Measurements from ENCODE around the gene RPUSD4.

The RPUSD4 gene

DNA sequence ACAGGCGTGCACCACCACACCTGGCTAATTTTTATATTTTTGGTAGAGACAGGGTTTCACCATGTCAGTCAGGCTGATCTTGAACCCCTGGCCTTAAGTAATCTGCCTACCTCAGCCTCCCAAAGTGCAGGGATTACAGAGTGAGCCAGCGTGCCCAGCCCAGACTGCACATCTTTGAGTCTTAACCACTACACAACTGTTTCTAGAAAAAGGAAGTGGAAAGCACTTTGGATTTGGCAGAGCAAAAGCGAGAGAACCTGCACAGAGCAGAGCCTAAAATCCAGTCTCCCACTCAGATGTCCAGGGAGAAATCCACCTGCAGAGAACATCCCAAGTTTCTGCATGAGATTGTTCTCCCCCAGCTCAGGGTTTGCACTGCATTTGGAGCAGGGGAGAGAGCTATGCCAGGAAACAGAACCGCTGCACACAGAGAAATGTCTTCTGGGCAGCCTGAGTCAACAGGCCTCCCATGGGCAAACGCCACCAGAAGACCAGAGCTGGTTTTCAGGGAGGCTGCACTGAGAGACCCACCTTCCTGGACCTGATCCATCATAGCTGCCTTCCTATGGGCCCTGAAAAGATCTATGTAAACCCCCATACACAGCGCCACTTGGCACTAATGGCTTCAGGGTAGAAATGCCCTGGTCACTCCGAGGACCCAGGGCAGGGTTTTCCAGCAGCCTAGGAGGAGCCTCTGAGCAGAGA is 54.0 kb downstream of the RPUSD4 start:
- no peak for DNase-seq (ENCODE audit: low read depth in 2 of 2)

DNA sequence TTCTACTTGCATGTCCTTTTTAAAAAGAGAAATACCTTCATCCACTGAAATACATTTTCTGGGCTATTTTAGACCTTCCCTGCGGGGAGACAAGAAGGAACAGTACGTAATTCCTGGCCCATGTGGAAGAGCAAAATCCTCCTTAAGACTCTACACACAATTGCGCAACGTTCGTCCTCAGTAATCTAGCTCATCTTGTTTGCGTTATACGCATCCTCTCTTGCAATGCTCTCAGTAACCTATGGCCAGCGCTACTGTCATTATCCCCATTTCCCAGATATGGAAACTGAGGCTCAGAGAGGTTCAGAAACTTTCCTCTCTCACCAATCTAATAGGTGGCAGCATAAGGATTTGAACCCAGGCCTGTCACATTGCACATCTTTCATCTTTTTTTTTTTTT is 54.6 kb downstream of the RPUSD4 start:
- DNase-seq (ENCODE audit: low read depth in 2 of 2), result no peak

DNA sequence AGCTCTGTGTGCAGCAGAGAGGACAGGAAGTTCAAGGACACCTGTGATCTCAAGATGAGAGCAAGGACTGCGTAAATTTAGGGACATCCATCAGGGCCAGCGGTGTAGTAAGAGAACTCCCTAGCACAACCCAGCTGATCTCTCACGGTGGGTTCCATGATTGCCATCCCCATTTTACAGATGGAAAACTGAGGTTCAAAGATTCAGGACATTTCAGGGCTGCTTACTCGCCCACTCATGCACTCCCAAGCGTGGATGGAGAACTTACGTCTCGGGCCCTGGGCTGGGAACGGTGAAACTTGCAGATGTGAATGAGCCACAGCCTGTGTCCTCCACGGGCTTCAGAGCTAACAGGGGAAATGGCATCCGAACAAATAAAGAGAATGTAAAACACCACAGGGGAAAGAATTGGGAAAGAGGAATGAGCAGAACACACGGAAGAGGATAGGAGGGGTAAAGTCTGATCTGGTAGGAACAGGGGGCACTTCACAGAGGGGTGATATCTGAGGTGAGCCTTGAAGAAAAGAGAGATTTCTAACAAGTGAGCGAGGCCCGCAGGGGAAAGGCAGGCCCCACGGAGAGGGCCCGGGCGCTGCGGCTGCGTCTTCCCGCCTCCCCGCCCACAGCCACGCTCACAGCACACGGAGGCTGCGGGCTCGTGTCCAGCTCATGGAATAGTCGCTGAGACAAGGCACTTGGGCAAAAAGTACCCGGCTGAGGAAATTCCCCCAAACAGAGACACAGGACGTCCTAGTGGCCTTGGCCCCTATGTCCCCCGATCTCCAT is 55.9 kb downstream of the RPUSD4 start:
- DNase-seq (ENCODE audit: low read depth in 2 of 2), result no peak

- DNase-seq (ENCODE audit: low read depth in 2 of 2), result no peak
These were observed 56.8 kb downstream of the RPUSD4 start for GRCh38 chr11:126154691-126155090.

- DNase-seq (ENCODE audit: low read depth in 2 of 2), result no peak
These were observed 57.5 kb downstream of the RPUSD4 start for GRCh38 chr11:126153972-126154371.

DNA sequence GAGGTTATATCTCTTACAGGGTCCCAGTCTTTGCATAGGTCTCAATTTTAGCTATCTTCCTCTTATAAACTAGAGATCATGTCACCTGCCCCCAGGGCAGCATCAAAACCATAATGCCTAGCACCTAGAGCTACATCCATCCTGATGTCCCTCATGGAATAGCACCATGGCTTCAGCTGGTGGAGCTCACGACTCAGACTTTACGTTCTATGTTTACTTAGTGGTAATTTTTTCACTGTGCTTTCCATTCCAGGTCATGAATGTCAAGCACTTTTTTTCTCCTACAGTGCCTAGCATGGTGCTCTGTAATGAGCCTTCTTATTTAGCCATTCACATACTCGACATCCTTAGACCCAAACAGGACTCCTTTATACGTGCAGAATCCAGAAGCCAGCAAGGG is 58.4 kb downstream of the RPUSD4 start:
- no peak for DNase-seq (ENCODE audit: low read depth in 2 of 2)

- no peak for DNase-seq (ENCODE audit: low read depth in 2 of 2)
These were observed 58.9 kb downstream of the RPUSD4 start for GRCh38 chr11:126152586-126152985.

GRCh38 chr11:126152152-126152551 is 59.3 kb downstream of the RPUSD4 start:
- DNase-seq (ENCODE audit: low read depth in 2 of 2), result no peak

Measured in stimulated activated CD8-positive, alpha-beta memory T cell treated with anti-CD3 and anti-CD28 coated beads, Interleukin-7, amount 100 ng/mL, for 1 hour (primary cell).